ENCODE data around the gene OR52E6.

Gene OR52E6

DNA sequence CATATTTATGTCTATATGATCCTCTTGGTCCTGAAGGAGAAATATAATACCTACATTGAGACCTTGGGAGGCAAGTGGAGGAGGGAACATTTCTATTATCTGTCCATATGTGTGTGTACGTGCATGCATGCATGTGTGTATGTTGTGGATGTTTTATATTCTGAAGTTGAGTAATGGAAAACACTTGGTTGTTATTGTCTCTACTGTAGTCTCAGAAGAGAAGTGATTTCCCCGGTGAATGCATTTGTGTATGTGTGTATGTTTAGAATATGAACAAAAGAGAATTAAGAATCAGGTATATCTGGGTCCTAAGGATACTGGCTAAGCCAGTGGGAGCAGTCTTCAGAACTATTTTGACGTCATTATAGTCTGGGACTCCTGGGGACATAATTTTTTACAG, 50.5 kb downstream of the OR52E6 start, which contains the start of gene OR52N1:
Gene OR52N1 (minus strand): TSS at position 101 of the 400 bp plus-strand sequence. CDS start 2,449 bp downstream, outside the sequence.
- no peak for DNase-seq

Data from NCI-H510A (cell line).